ENCODE results near the gene NRCAM.

NRCAM gene

GRCh38 chr7:108459922-108460551 lies 3.8 kb upstream of the NRCAM start:
- H3K36me3 ChIP-seq (replicated peaks; ENCODE audit: insufficient read depth, low read length), result no peaks in the 10 kb centered on the region
- H3K9me2 ChIP-seq (replicated peaks; ENCODE audit: insufficient read depth, low read length), result no peaks in the 10 kb centered on the region
- peaks cover 14% of the 10 kb centered on the region for H3K27me3 ChIP-seq (replicated peaks; ENCODE audit: insufficient read depth, low read length)
- DNase-seq, result peak; percentile 69
- H4K20me1 ChIP-seq (ENCODE audit: insufficient read depth, low read length), result no peaks in the 10 kb centered on the region
- H3K9ac ChIP-seq (ENCODE audit: low read length), result no peak overlapping the region
- no peak overlapping the region for H3K4me3 ChIP-seq (ENCODE audit: low read length)
- TF ChIP-seq EZH2 (optimal IDR thresholded peaks at IDR 0.05; ENCODE audit: low read depth, low read length) (no peak), CTCF (IDR thresholded peaks at IDR 0.05; ENCODE audit: low read length) (peak; percentile 71)
- H3K4me2 ChIP-seq (ENCODE audit: low read depth, low read length), result no peak overlapping the region
- H3K4me1 ChIP-seq (ENCODE audit: low read length), result no peaks in the 10 kb centered on the region
- no peaks in the 10 kb centered on the region for H3F3A ChIP-seq (ENCODE audit: insufficient read depth, low read length)
- H2AFZ ChIP-seq (ENCODE audit: low read length), result no peak overlapping the region
- H3K27ac ChIP-seq (ENCODE audit: low read length), result no peak overlapping the region
- H3K79me2 ChIP-seq (ENCODE audit: low read length), result no peaks in the 10 kb centered on the region
- H3K9me3 ChIP-seq (replicated peaks; ENCODE audit: insufficient read depth, low read length), result no peaks in the 10 kb centered on the region

GRCh38 chr7:108457871-108458270 lies 1.6 kb upstream of the NRCAM start:
- no peaks in the 10 kb centered on the region for H3F3A ChIP-seq (ENCODE audit: insufficient read depth, low read length)
- TF ChIP-seq EZH2phosphoT487 (IDR thresholded peaks at IDR 0.05; ENCODE audit: low read length), result no peak
- TF ChIP-seq EZH2 (optimal IDR thresholded peaks at IDR 0.05; ENCODE audit: low read depth, low read length), result no peak
- TF ChIP-seq CTCF (IDR thresholded peaks at IDR 0.05; ENCODE audit: low read length), result no peak
- H3K27me3 ChIP-seq (replicated peaks; ENCODE audit: insufficient read depth, low read length), result peaks cover 24% of the 10 kb centered on the region
- no peaks in the 10 kb centered on the region for H4K20me1 ChIP-seq (ENCODE audit: insufficient read depth, low read length)
- H3K4me1 ChIP-seq (ENCODE audit: low read length), result no peaks in the 10 kb centered on the region
- H3K36me3 ChIP-seq (replicated peaks; ENCODE audit: insufficient read depth, low read length), result no peaks in the 10 kb centered on the region
- H2AFZ ChIP-seq (ENCODE audit: low read length), result no peak overlapping the region
- no peak overlapping the region for H3K4me3 ChIP-seq (ENCODE audit: low read length)
- H3K9me2 ChIP-seq (replicated peaks; ENCODE audit: insufficient read depth, low read length), result no peaks in the 10 kb centered on the region
- no peak overlapping the region for H3K27ac ChIP-seq (ENCODE audit: low read length)
- H3K9me3 ChIP-seq (replicated peaks; ENCODE audit: insufficient read depth, low read length), result no peaks in the 10 kb centered on the region
- DNase-seq, result no peak
- no peak overlapping the region for H3K4me2 ChIP-seq (ENCODE audit: low read depth, low read length)
- no peaks in the 10 kb centered on the region for H3K79me2 ChIP-seq (ENCODE audit: low read length)
- H3K9ac ChIP-seq (ENCODE audit: low read length), result no peak overlapping the region

GRCh38 chr7:108456845-108457540 lies 757 bp upstream of the NRCAM start:
- H3K9me2 ChIP-seq (replicated peaks; ENCODE audit: insufficient read depth, low read length), result no peaks in the 10 kb centered on the region
- H3K27me3 ChIP-seq (replicated peaks; ENCODE audit: insufficient read depth, low read length), result peaks cover 24% of the 10 kb centered on the region
- H3K4me1 ChIP-seq (ENCODE audit: low read length), result no peaks in the 10 kb centered on the region
- no peaks in the 10 kb centered on the region for H3K36me3 ChIP-seq (replicated peaks; ENCODE audit: insufficient read depth, low read length)
- no peaks in the 10 kb centered on the region for H3F3A ChIP-seq (ENCODE audit: insufficient read depth, low read length)
- H3K9me3 ChIP-seq (replicated peaks; ENCODE audit: insufficient read depth, low read length), result no peaks in the 10 kb centered on the region
- no peak for DNase-seq
- H3K4me2 ChIP-seq (ENCODE audit: low read depth, low read length), result no peak overlapping the region
- no peak overlapping the region for H2AFZ ChIP-seq (ENCODE audit: low read length)
- H3K9ac ChIP-seq (ENCODE audit: low read length), result no peak overlapping the region
- H3K27ac ChIP-seq (ENCODE audit: low read length), result no peak overlapping the region
- no peak overlapping the region for H3K4me3 ChIP-seq (ENCODE audit: low read length)
- no peak for TF ChIP-seq EZH2phosphoT487 (IDR thresholded peaks at IDR 0.05; ENCODE audit: low read length)
- TF ChIP-seq EZH2 (optimal IDR thresholded peaks at IDR 0.05; ENCODE audit: low read depth, low read length), result no peak
- H4K20me1 ChIP-seq (ENCODE audit: insufficient read depth, low read length), result no peaks in the 10 kb centered on the region
- H3K79me2 ChIP-seq (ENCODE audit: low read length), result no peaks in the 10 kb centered on the region

- Histone ChIP-seq H2AFZ (ENCODE audit: low read length) (peak overlapping the region; percentile 25), H3K4me3 (ENCODE audit: low read length) (peak overlapping the region; percentile 52), H3F3A (ENCODE audit: insufficient read depth, low read length) (no peaks in the 10 kb centered on the region), H3K27me3 (replicated peaks; ENCODE audit: insufficient read depth, low read length) (peaks cover 24% of the 10 kb centered on the region), H3K4me2 (ENCODE audit: low read depth, low read length) (peak overlapping the region; percentile 78), H3K27ac (ENCODE audit: low read length) (no peak overlapping the region), H3K79me2 (ENCODE audit: low read length) (no peaks in the 10 kb centered on the region), H3K9ac (ENCODE audit: low read length) (no peak overlapping the region), H3K36me3 (replicated peaks; ENCODE audit: insufficient read depth, low read length) (no peaks in the 10 kb centered on the region), H3K9me3 (replicated peaks; ENCODE audit: insufficient read depth, low read length) (no peaks in the 10 kb centered on the region), H3K4me1 (ENCODE audit: low read length) (no peaks in the 10 kb centered on the region), H4K20me1 (ENCODE audit: insufficient read depth, low read length) (no peaks in the 10 kb centered on the region), H3K9me2 (replicated peaks; ENCODE audit: insufficient read depth, low read length) (no peaks in the 10 kb centered on the region)
- TF ChIP-seq CTCF (IDR thresholded peaks at IDR 0.05; ENCODE audit: low read length) (no peak), EZH2 (optimal IDR thresholded peaks at IDR 0.05; ENCODE audit: low read depth, low read length) (no peak), EZH2phosphoT487 (IDR thresholded peaks at IDR 0.05; ENCODE audit: low read length) (no peak)
- no peak for DNase-seq
These were observed 662 bp downstream of the NRCAM start for GRCh38 chr7:108455551-108455997.

All from MM.1S (cell line).